ENCODE measurements around the gene AIP. TPM values are rescaled to one million over a fixed set of nuclear protein-coding genes. Genes with fewer than 3 reads are reported as not detected.

The AIP gene
- total RNA-seq, 4 donors from 2014 or later: 33.0 to 60.8 (median 48.8) TPM

DNA sequence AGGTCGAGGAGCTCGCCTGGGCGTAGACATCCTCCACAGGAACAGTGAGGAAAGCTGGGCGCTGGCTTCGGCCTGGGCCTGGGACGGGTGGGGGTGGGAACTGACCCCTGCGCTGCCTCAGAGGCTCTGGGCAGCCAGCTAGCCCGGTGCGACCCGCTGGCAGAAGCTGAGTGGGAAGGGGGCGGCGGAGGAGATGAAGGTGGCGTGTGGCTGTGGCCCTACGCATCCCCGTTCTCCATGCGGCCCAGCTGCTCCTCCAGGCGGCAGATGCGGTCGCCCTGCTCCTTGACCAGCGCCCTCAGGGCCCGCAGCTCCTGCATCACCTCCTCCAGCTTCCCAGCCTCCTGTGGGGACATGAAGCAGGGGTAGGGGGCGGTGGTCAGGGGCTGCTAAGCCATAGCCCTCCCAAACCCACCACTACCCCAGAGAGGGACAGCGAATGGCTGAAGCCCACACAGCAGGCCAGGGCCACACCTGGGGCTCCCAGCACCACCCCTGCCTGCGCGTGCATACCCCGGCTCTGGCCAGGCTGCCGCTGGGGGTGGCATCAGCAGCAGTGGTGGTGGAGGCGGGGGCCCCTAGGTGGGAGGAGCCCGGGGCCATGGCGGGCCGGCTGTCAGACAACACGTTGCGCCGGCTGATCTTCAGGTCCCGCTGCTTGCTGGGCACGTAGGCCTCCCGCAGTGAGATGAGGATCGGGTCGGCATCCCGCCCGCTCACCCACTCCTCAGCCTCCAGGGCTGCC, 44.5 kb upstream of the AIP start:
- TF ChIP-seq, protein P1, sequence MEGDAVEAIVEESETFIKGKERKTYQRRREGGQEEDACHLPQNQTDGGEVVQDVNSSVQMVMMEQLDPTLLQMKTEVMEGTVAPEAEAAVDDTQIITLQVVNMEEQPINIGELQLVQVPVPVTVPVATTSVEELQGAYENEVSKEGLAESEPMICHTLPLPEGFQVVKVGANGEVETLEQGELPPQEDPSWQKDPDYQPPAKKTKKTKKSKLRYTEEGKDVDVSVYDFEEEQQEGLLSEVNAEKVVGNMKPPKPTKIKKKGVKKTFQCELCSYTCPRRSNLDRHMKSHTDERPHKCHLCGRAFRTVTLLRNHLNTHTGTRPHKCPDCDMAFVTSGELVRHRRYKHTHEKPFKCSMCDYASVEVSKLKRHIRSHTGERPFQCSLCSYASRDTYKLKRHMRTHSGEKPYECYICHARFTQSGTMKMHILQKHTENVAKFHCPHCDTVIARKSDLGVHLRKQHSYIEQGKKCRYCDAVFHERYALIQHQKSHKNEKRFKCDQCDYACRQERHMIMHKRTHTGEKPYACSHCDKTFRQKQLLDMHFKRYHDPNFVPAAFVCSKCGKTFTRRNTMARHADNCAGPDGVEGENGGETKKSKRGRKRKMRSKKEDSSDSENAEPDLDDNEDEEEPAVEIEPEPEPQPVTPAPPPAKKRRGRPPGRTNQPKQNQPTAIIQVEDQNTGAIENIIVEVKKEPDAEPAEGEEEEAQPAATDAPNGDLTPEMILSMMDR (IDR thresholded peaks at IDR 0.05 in 4 of 5, conservative IDR thresholded peaks at IDR 0.05 in 1 of 5): no peak
- TF ChIP-seq POLR2A (IDR thresholded peaks at IDR 0.05): no peak
- H3K4me1 ChIP-seq: peaks cover 4 to 13% of the 10 kb centered on the region in 2 donors
- H3K36me3 ChIP-seq: peaks cover 0 to 25% of the 10 kb centered on the region in 2 donors
- H3K9me3 ChIP-seq: no peaks in the 10 kb centered on the region
- ATAC-seq: no peak
- in situ Hi-C loops (cut with MboI; ENCODE audit: low sequenced_read_pairs in 4 of 4): no loop called here
- no peaks in the 10 kb centered on the region for H3K27me3 ChIP-seq
- DNase-seq: no peak
- intact Hi-C loops (cut with DNase I; ENCODE audit: low total_unique reads): no loop called here
- no peak overlapping the region for H3K4me3 ChIP-seq
- H3K27ac ChIP-seq: peak overlapping the region in 1 of 4 donors; percentile 68

DNA sequence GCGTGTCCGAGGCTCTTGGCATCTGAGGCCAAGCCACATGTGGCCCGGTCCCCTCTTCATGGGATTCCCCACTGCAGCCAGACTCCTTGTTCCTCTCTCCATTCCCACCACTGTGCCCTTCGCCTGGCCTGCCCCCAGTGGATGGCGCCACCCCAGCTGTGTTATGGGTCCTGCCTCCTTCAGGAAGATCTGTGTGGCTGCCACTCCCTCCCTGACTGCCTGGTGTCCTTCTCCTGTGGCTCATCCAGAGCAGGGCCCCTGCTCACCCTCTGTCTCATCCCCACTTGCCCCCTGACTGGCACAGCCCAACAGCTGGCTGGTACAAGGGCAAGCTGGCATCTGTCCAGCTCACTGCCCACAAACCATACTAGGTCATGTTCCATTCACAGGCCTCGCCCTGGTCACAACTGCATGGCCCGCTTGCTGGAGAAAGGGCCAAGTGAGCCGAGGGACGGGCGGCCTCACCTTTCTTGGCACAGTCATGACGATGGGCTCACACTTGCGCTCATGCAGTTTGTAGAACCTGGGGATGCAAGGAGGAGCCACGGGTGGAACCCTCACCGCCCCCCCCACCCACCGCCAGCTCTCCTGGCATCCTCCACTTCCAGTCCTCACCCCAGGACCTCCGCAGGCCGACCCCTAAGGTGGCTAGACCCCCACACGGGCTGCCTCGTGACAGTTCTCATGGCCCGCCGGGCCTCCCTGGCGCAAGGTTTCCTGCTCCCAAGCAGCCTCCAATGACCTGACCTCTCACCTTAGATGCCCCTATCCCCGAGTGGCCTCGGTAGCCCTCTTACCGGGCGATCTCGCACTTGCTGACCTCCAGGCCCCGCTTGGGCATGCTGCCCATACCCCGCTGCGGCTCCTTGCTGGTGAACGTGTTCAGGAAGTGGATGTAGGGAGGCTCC, 43.3 kb upstream of the AIP start:
- ATAC-seq (no peak), DNase-seq (peak in 1 of 2 donors; percentile 52)
- H3K4me3 ChIP-seq: no peak overlapping the region
- H3K9me3 ChIP-seq: no peaks in the 10 kb centered on the region
- TF ChIP-seq POLR2A (IDR thresholded peaks at IDR 0.05): no peak
- TF ChIP-seq, protein P1 (IDR thresholded peaks at IDR 0.05 in 4 of 5, conservative IDR thresholded peaks at IDR 0.05 in 1 of 5): no peak
- peaks cover 4 to 13% of the 10 kb centered on the region in 2 donors for H3K4me1 ChIP-seq
- no peaks in the 10 kb centered on the region for H3K27me3 ChIP-seq
- peak overlapping the region; percentile 12 to 68 (median 38) for H3K27ac ChIP-seq
- intact Hi-C loops (cut with DNase I; ENCODE audit: low total_unique reads) (no loop called here), in situ Hi-C loops (cut with MboI; ENCODE audit: low sequenced_read_pairs in 4 of 4) (no loop called here)
- H3K36me3 ChIP-seq: peaks cover 0 to 12% of the 10 kb centered on the region in 2 donors

DNA sequence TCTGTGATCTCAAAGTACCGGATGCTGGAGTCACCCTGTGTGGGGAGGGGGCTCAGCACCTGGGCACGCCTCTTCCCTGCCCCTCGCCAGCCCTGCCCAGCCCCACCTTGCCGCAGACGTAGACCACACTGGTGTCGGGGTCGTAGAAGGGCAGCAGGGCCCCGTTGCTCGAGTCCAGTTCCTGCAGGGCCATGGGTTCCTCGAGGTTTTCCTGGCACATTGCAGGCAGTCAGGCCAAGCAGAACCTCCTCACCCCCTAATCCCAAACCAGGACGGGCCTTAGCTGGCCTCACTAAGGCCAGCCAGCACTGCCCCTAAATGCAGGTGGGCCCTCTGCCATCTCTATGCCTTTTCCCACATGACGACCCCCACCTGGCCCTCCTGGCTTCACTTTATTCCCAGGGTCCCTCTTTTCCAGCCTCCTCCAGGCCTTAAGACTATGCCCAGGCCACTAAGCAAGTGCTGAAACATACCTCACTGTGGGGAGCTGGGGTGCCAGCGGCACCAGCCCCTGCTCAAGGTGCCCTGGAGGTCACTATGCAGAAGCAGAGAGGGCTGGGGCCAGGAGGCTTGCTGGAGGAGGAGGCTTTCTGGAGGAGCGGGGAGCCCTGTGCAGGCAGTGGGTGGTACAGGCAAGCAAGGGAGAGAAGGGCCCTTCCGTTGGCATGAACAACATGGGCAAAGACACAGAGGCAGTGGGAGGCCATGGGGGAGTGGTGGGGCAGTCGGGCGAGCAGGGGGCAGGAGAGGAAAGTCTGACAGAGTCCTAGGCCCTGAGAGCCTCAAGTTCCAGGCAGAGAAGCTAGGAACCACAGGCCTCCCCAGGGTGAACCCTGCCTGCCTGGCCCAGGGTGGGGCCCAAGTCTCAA, 42.4 kb upstream of the AIP start:
- Histone ChIP-seq H3K36me3 (peaks cover 0 to 3% of the 10 kb centered on the region in 2 donors), H3K27me3 (no peaks in the 10 kb centered on the region), H3K27ac (peak overlapping the region; percentile 12 to 68 (median 38)), H3K4me1 (peaks cover 4 to 13% of the 10 kb centered on the region in 2 donors), H3K4me3 (no peak overlapping the region), H3K9me3 (no peaks in the 10 kb centered on the region)
- intact Hi-C loops (cut with DNase I; ENCODE audit: low total_unique reads) (no loop called here), in situ Hi-C loops (cut with MboI; ENCODE audit: low sequenced_read_pairs in 4 of 4) (no loop called here)
- DNase-seq (no peak), ATAC-seq (no peak)
- TF ChIP-seq, protein P1 (IDR thresholded peaks at IDR 0.05 in 4 of 5, conservative IDR thresholded peaks at IDR 0.05 in 1 of 5): no peak
- no peak for TF ChIP-seq POLR2A (IDR thresholded peaks at IDR 0.05)

DNA sequence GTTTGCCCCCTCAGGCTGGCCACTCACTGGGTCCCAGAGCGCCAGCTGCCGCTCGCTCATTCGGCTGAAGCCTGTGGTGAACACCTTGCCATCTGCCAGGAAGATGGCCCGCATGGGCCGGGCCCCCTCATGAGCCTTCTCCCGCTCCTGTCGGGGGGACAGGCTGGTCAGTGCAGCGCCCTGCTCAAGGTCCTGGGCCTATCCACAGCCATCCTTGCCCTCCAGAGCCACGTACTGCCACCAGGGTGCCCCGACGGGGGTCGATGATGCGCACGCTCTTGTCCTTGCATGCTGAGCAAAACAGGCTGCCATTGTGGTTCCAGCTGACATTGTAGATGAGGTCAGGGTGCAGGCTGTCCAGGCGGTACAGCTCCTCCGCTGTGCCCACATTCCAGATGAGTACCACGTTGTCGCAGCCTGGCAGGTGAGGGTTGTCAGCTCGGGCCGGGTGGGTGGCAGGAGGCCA, 41.7 kb upstream of the AIP start:
- TF ChIP-seq POLR2A (IDR thresholded peaks at IDR 0.05): no peak
- TF ChIP-seq, protein P1 (IDR thresholded peaks at IDR 0.05 in 4 of 5, conservative IDR thresholded peaks at IDR 0.05 in 1 of 5): no peak
- Histone ChIP-seq H3K9me3 (no peaks in the 10 kb centered on the region), H3K27me3 (no peaks in the 10 kb centered on the region), H3K4me3 (no peak overlapping the region), H3K27ac (peak overlapping the region in 2 of 4 donors; percentile 31 to 68), H3K36me3 (no peaks in the 10 kb centered on the region), H3K4me1 (peaks cover 4 to 13% of the 10 kb centered on the region in 2 donors)
- in situ Hi-C loops (cut with MboI; ENCODE audit: low sequenced_read_pairs in 4 of 4) (no loop called here), intact Hi-C loops (cut with DNase I; ENCODE audit: low total_unique reads) (no loop called here)
- DNase-seq (no peak), ATAC-seq (no peak)
